HepG2 (cell line): ENCODE measurements around the gene HNRNPR. TPM values are rescaled to one million over a fixed set of nuclear protein-coding genes. Genes with fewer than 3 reads are reported as not detected.
A peak's percentile ranks its signal among the peaks of the same experiment; 100 is the strongest.

Experiments
- BORCS8-MEF2B ChIP-seq: sonication (generic); formaldehyde crosslinking; IDR thresholded peaks from 2 replicates; pipeline ENCODE4 v1.8.0; 2022; ENCODE audit warnings: mild to moderate bottlenecking, missing genetic modification reagents
- FOXK2 ChIP-seq: fragments of 450-650 bp; IDR thresholded peaks from 2 replicates; pipeline ENCODE4 v1.6.1; 2016
- HMGA1 ChIP-seq: sonication (generic); formaldehyde crosslinking; conservative IDR thresholded peaks from 2 replicates; pipeline ENCODE4 v1.4.0; 2020; ENCODE audit warnings: missing genetic modification reagents
- JUND ChIP-seq: sonication (generic); formaldehyde crosslinking; IDR thresholded peaks from 2 replicates; pipeline ENCODE4 v1.8.0; 2022; ENCODE audit warnings: mild to moderate bottlenecking, missing genetic modification reagents
- MBNL3 ChIP-seq: fragments of 250-450 bp; sonication (Bioruptor Pico); conservative IDR thresholded peaks from 2 replicates; pipeline ENCODE4 v1.8.0; 2022; ENCODE audit warnings: mild to moderate bottlenecking, inconsistent platforms
- NFYC ChIP-seq: IDR thresholded peaks from 2 replicates; pipeline ENCODE4 v1.6.1; 2016; ENCODE audit warnings: missing genetic modification reagents, missing compliant biosample characterization
- PHF5A ChIP-seq: IDR thresholded peaks from one replicate; pipeline ENCODE4 v1.6.1; 2018; ENCODE audit warnings: low read depth, missing genetic modification reagents; ENCODE audit not compliant: unreplicated experiment
- SMAD1 ChIP-seq: sonication (generic); formaldehyde crosslinking; IDR thresholded peaks from 2 replicates; pipeline ENCODE4 v1.4.0; 2020; ENCODE audit warnings: missing genetic modification reagents, low read depth, mild to moderate bottlenecking, borderline replicate concordance
- ZBTB3 ChIP-seq: sonication (generic); formaldehyde crosslinking; IDR thresholded peaks from 2 replicates; pipeline ENCODE4 v1.4.0; 2020; ENCODE audit warnings: low read depth, mild to moderate bottlenecking, moderate library complexity, missing genetic modification reagents, borderline replicate concordance
- ZNF138 ChIP-seq: sonication (generic); formaldehyde crosslinking; IDR thresholded peaks from 2 replicates; pipeline ENCODE4 v1.5.0; 2020; ENCODE audit warnings: mild to moderate bottlenecking, low read depth, missing genetic modification reagents
- ZNF430 ChIP-seq: sonication (generic); formaldehyde crosslinking; IDR thresholded peaks from 2 replicates; pipeline ENCODE4 v1.9.0; 2021; ENCODE audit warnings: mild to moderate bottlenecking, missing genetic modification reagents
- ZNF720 ChIP-seq: sonication (generic); formaldehyde crosslinking; IDR thresholded peaks from 2 replicates; pipeline ENCODE4 v1.4.0; 2020; ENCODE audit warnings: missing genetic modification reagents
- ZNF878 ChIP-seq: sonication (generic); formaldehyde crosslinking; IDR thresholded peaks from 2 replicates; pipeline ENCODE4 v1.8.1; 2023; ENCODE audit warnings: mild to moderate bottlenecking, missing genetic modification reagents, moderate library complexity
- polyA plus RNA-seq, 8 experiments: library from polyadenylated mRNA; depleted of rRNA in 3 of 8; stranded (reverse) in 7 of 8; unstranded in 1 of 8; fragments of >200 nt; fragmentation: Illumina TruSeq in 4 of 8; extraction: Trizol in 4 of 8; gene quantifications; 2 replicates each; pipeline versions ENCODE4 v1.2.1 to v1.2.3, GENCODE V29; 2011 to 2016; ENCODE audit warnings: low read depth in 4 of 8, missing spikeins in 1 of 8, mixed read lengths in 1 of 8; ENCODE audit not compliant: insufficient read depth in 1 of 8
- total RNA-seq, 5 experiments: library from RNA; depleted of rRNA; stranded (reverse); fragments of >200 nt; fragmentation: Illumina TruSeq; extraction: Trizol; gene quantifications; 2 replicates each; pipeline ENCODE4 v1.2.3, GENCODE V29; 2016; ENCODE audit warnings: low read depth in 1 of 5
- TF ChIP-seq, protein P1 (sequence below): sonication (generic); formaldehyde crosslinking; IDR thresholded peaks from 2 replicates; pipeline ENCODE4 v1.4.0; 2020; ENCODE audit warnings: missing genetic modification reagents
- TF ChIP-seq, protein P2 (sequence below): sonication (generic); formaldehyde crosslinking; IDR thresholded peaks from 2 replicates; pipeline ENCODE4 v1.5.1; 2020; ENCODE audit warnings: missing genetic modification reagents, mild to moderate bottlenecking, borderline replicate concordance
- TF ChIP-seq, protein P3 (sequence below), 2 experiments: fragments of 450-650 bp in 1 of 2; sonication (generic) in 1 of 2; formaldehyde crosslinking; IDR thresholded peaks; 2 replicates each; pipeline versions ENCODE4 v1.5.0 to v1.8.0; 2020 to 2022; ENCODE audit warnings: mild to moderate bottlenecking in 1 of 2, missing genetic modification reagents in 1 of 2
- TF ChIP-seq, protein P4 (sequence below), 2 experiments: sonication (generic) in 1 of 2; formaldehyde crosslinking in 1 of 2; IDR thresholded peaks; 2 replicates each; pipeline versions ENCODE4 v1.4.0 to v1.6.1; 2016 to 2020; ENCODE audit warnings: borderline replicate concordance in 1 of 2, low read depth in 1 of 2, mild to moderate bottlenecking in 1 of 2, missing genetic modification reagents in 1 of 2

Gene HNRNPR
- total and polyA plus RNA-seq, 2 of the 13 experiments (the other 11 are each of a cell fraction or from before 2014, with no cell fraction given), result 133 to 216 TPM

DNA sequence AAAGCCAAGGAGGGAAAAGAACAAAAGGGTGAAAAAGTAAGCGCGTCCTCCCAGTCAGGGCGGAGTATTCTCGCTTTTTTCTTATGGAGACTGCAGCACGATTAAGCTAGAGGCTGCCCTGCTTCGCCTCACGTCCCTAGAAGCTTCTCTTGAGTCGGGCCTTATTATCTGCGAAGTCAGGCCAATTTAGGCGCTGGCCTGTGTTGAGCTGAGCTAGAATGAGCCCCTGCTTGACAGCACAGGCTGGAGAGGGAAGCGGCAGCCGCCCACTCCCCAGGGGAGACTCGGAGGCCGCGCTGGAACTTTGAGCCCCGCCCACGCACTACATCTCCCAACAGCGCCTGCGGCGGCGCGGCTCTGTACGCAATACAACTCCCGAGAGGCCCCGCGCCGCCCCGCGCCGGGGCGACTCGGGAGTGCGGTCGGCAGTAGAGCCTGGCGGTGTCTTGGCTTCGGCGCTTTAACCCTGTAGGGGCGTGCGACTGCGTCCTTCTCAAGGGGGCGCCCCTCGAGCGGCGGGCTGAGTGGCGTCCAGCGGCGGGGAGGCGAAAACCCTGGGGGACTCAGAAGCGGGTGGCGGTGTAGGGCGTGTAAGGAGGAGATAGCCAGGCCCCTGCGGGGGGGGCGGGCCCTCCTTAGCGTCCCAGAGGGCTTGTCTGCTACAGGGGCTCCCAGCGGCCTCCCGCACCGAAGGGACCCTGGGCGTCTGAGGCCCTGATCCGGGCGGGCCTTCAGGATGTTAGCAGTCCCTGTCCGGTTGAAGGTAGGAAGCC, 24.7 kb upstream of the HNRNPR start (continued):
- TF ChIP-seq, protein P1, sequence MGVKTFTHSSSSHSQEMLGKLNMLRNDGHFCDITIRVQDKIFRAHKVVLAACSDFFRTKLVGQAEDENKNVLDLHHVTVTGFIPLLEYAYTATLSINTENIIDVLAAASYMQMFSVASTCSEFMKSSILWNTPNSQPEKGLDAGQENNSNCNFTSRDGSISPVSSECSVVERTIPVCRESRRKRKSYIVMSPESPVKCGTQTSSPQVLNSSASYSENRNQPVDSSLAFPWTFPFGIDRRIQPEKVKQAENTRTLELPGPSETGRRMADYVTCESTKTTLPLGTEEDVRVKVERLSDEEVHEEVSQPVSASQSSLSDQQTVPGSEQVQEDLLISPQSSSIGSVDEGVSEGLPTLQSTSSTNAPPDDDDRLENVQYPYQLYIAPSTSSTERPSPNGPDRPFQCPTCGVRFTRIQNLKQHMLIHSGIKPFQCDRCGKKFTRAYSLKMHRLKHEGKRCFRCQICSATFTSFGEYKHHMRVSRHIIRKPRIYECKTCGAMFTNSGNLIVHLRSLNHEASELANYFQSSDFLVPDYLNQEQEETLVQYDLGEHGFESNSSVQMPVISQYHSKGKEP (CRISPR knock-in tag), result 0 out of 2 replicates have a peak, but pooled peaks have one; percentile 30
- TF ChIP-seq ZNF138 (CRISPR knock-in tag), result no peak
- no peak; the same call in 1 of the 2 replicates for TF ChIP-seq JUND (CRISPR knock-in tag)
- no peak for TF ChIP-seq BORCS8-MEF2B
- TF ChIP-seq ZBTB3 (CRISPR knock-in tag), result peak; percentile 79
- no peak for TF ChIP-seq SMAD1 (CRISPR knock-in tag)
- TF ChIP-seq, protein P2, sequence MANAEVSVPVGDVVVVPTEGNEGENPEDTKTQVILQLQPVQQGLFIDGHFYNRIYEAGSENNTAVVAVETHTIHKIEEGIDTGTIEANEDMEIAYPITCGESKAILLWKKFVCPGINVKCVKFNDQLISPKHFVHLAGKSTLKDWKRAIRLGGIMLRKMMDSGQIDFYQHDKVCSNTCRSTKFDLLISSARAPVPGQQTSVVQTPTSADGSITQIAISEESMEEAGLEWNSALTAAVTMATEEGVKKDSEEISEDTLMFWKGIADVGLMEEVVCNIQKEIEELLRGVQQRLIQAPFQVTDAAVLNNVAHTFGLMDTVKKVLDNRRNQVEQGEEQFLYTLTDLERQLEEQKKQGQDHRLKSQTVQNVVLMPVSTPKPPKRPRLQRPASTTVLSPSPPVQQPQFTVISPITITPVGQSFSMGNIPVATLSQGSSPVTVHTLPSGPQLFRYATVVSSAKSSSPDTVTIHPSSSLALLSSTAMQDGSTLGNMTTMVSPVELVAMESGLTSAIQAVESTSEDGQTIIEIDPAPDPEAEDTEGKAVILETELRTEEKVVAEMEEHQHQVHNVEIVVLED (CRISPR knock-in tag), result peak; percentile 93
- no peak for TF ChIP-seq FOXK2
- TF ChIP-seq, protein P3, sequence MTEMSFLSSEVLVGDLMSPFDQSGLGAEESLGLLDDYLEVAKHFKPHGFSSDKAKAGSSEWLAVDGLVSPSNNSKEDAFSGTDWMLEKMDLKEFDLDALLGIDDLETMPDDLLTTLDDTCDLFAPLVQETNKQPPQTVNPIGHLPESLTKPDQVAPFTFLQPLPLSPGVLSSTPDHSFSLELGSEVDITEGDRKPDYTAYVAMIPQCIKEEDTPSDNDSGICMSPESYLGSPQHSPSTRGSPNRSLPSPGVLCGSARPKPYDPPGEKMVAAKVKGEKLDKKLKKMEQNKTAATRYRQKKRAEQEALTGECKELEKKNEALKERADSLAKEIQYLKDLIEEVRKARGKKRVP (CRISPR knock-in tag; IDR thresholded peaks at IDR 0.05), result peak in 1 of 2 experiments; percentile 78; a peak in 2 of 4 replicates
- TF ChIP-seq ZNF720, result no peak; the same call in 1 of the 2 replicates
- no peak for TF ChIP-seq HMGA1 (CRISPR knock-in tag)
- TF ChIP-seq PHF5A (CRISPR knock-in tag), result peak; percentile 43
- TF ChIP-seq ZNF878 (CRISPR knock-in tag), result no peak
- TF ChIP-seq ZNF430 (CRISPR knock-in tag), result peak; percentile 85; the same call in 1 of the 2 replicates
- TF ChIP-seq NFYC (CRISPR knock-in tag), result no peak
- TF ChIP-seq, protein P4, sequence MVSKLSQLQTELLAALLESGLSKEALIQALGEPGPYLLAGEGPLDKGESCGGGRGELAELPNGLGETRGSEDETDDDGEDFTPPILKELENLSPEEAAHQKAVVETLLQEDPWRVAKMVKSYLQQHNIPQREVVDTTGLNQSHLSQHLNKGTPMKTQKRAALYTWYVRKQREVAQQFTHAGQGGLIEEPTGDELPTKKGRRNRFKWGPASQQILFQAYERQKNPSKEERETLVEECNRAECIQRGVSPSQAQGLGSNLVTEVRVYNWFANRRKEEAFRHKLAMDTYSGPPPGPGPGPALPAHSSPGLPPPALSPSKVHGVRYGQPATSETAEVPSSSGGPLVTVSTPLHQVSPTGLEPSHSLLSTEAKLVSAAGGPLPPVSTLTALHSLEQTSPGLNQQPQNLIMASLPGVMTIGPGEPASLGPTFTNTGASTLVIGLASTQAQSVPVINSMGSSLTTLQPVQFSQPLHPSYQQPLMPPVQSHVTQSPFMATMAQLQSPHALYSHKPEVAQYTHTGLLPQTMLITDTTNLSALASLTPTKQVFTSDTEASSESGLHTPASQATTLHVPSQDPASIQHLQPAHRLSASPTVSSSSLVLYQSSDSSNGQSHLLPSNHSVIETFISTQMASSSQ (IDR thresholded peaks at IDR 0.05; ENCODE audit: low read depth), result no peak
- TF ChIP-seq, protein P4 (CRISPR knock-in tag; IDR thresholded peaks at IDR 0.05; ENCODE audit: borderline replicate concordance), result peak; percentile 61
- no peak for TF ChIP-seq MBNL3
